ENCODE data around the gene NBPF3.

DNA sequence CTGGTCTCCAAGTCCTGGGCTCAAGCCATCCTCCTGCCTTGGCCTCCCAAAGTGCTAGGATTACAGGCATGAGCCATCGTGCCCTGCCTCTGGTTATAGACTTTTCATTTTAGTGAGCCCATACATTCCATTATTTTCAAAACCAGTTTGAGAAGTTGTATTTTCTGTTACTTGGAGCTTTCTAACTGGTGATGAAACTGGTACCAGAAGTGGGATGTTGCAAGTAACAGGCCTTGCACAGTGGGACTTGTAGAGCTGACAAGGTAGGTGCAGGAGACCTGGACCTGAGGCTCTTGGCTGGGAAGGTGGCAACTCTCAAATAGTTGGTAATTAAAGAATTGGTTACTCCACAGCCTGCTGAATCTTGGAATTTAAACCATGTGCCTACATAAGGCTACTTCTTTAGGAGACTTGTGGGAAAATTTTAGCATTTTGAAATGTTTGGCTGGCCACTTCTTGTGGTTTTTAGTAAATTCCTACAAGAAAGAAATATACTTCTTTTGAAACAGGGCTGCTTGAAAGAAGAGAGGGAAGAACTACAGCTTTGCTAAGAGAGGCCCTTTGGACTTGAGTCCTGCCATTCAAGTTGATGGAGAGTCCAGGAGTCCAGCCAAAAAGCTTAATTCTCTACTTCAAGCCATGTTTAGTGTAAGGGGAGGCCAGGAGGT is 59.5 kb downstream of the NBPF3 start:
- TF ChIP-seq CTCF (IDR thresholded peaks at IDR 0.05; ENCODE audit: low read depth, low read length, poor library complexity, severe bottlenecking) (no peak), EZH2phosphoT487 (IDR thresholded peaks at IDR 0.05; ENCODE audit: borderline replicate concordance, low read length) (no peak)

All from DOHH2 (cell line).